K562 (cell line): ENCODE results near the gene E2F2. TPM values are rescaled to one million over a fixed set of nuclear protein-coding genes. Genes with fewer than 3 reads are reported as not detected.
A peak's percentile ranks its signal among the peaks of the same experiment; 100 is the strongest.

ENCODE experiments used
- ATF7 ChIP-seq: fragments of 450-650 bp; IDR thresholded peaks from 2 replicates; pipeline ENCODE4 v1.7.1; 2014; ENCODE audit warnings: mild to moderate bottlenecking, moderate library complexity
- CEBPZ ChIP-seq: fragments of 150-350 bp; IDR thresholded peaks from 2 replicates; pipeline ENCODE4 v1.6.1; 2014; ENCODE audit warnings: low read depth, mild to moderate bottlenecking, low read length, borderline replicate concordance
- FIP1L1 ChIP-seq: fragments of 200-400 bp; formaldehyde crosslinking; IDR thresholded peaks from 2 replicates; pipeline ENCODE4 v1.6.1; 2018; ENCODE audit warnings: mild to moderate bottlenecking, low read depth, low read length; ENCODE audit not compliant: poor library complexity, severe bottlenecking
- FOXP1 ChIP-seq: sonication (generic); formaldehyde crosslinking; IDR thresholded peaks from 2 replicates; pipeline ENCODE4 v1.8.0; 2022; ENCODE audit warnings: mild to moderate bottlenecking, missing genetic modification reagents
- GABPB1 ChIP-seq: sonication (generic); formaldehyde crosslinking; IDR thresholded peaks from 2 replicates; pipeline ENCODE4 v1.8.0; 2022; ENCODE audit warnings: mild to moderate bottlenecking, missing genetic modification reagents
- MYC ChIP-seq, 2 experiments: fragments of 250-450 bp in 1 of 2; sonication (Bioruptor Pico) in 1 of 2; IDR thresholded peaks; 2 replicates each; pipeline versions ENCODE4 v1.5.1 to v1.6.1; 2012 to 2021; ENCODE audit warnings: low read depth in 2 of 2, borderline replicate concordance in 1 of 2, improper control_type of control experiment in 1 of 2, low read length in 1 of 2, mild to moderate bottlenecking in 1 of 2, moderate library complexity in 1 of 2
- POLR2B ChIP-seq: fragments of 450-650 bp; IDR thresholded peaks from 2 replicates; pipeline ENCODE4 v1.6.1; 2018; ENCODE audit warnings: low read depth; ENCODE audit not compliant: partially characterized antibody
- ZNF740 ChIP-seq, 3 experiments: fragments of 200-800 bp in 1 of 3; sonication (Bioruptor generic) in 1 of 3; sonication (generic) in 1 of 3; formaldehyde crosslinking in 1 of 3; IDR thresholded peaks; 2 replicates each; pipeline versions ENCODE4 v1.6.1 to v1.8.0; 2016 to 2022; ENCODE audit warnings: mild to moderate bottlenecking in 2 of 3, missing compliant biosample characterization in 2 of 3, missing genetic modification characterization in 2 of 3, missing genetic modification reagents in 1 of 3
- polyA plus RNA-seq, 8 experiments: library from polyadenylated mRNA; depleted of rRNA in 4 of 8; stranded (reverse) in 5 of 8; unstranded in 3 of 8; fragments of >200 nt; fragmentation: Nextera tagmentation in 2 of 8; fragmentation: Illumina TruSeq in 1 of 8; extraction: Ambion mirVana in 2 of 8; extraction: Trizol in 1 of 8; gene quantifications; 2 replicates each; pipeline versions ENCODE4 v1.2.1 to v1.2.3, GENCODE V29; 2011 to 2014; ENCODE audit warnings: inconsistent platforms in 1 of 8, missing spikeins in 1 of 8
- total RNA-seq, 7 experiments: library from RNA; depleted of rRNA in 6 of 7; stranded (reverse); fragments of >200 nt in 6 of 7; fragmentation: Illumina TruSeq in 2 of 7; extraction: Trizol in 2 of 7; gene quantifications; 2 replicates each; pipeline versions ENCODE4 v1.2.1 to v1.2.3, GENCODE V29; 2011 to 2021; ENCODE audit warnings: low replicate concordance in 1 of 7
- TF ChIP-seq, protein P1 (sequence below): fragments of 200-400 bp; formaldehyde crosslinking; IDR thresholded peaks from 2 replicates; pipeline ENCODE4 v1.6.1; 2017; ENCODE audit warnings: mild to moderate bottlenecking, low read depth, low read length, moderate library complexity
- TF ChIP-seq, protein P2 (sequence below): fragments of 200-800 bp; sonication (Bioruptor generic); IDR thresholded peaks from 2 replicates; pipeline ENCODE4 v1.6.1; 2017; ENCODE audit warnings: missing genetic modification characterization, missing compliant biosample characterization
- TF ChIP-seq, protein P3 (sequence below), 2 experiments: fragments of 450-650 bp in 1 of 2; sonication (generic) in 1 of 2; formaldehyde crosslinking in 1 of 2; IDR thresholded peaks in 1 of 2; conservative IDR thresholded peaks in 1 of 2; 2 replicates each; pipeline versions ENCODE4 v1.6.1 to v1.8.1; 2016 to 2023; ENCODE audit warnings: mild to moderate bottlenecking in 2 of 2, moderate library complexity in 2 of 2, inconsistent platforms in 1 of 2, missing genetic modification reagents in 1 of 2
- TF ChIP-seq, protein P4 (sequence below), 2 experiments: fragments of 200-800 bp in 1 of 2; sonication (Bioruptor generic) in 1 of 2; sonication (generic) in 1 of 2; formaldehyde crosslinking in 1 of 2; IDR thresholded peaks in 1 of 2; conservative IDR thresholded peaks in 1 of 2; 2 replicates each; pipeline versions ENCODE4 v1.5.0 to v1.6.1; 2016 to 2020; ENCODE audit warnings: missing compliant biosample characterization in 1 of 2, missing genetic modification characterization in 1 of 2, missing genetic modification reagents in 1 of 2

E2F2 gene
- total and polyA plus RNA-seq, 9 of the 15 experiments (the other 6 are each of a cell fraction or from before 2014, with no cell fraction given), result 3.1 to 25.3 (median 11.4) TPM

DNA sequence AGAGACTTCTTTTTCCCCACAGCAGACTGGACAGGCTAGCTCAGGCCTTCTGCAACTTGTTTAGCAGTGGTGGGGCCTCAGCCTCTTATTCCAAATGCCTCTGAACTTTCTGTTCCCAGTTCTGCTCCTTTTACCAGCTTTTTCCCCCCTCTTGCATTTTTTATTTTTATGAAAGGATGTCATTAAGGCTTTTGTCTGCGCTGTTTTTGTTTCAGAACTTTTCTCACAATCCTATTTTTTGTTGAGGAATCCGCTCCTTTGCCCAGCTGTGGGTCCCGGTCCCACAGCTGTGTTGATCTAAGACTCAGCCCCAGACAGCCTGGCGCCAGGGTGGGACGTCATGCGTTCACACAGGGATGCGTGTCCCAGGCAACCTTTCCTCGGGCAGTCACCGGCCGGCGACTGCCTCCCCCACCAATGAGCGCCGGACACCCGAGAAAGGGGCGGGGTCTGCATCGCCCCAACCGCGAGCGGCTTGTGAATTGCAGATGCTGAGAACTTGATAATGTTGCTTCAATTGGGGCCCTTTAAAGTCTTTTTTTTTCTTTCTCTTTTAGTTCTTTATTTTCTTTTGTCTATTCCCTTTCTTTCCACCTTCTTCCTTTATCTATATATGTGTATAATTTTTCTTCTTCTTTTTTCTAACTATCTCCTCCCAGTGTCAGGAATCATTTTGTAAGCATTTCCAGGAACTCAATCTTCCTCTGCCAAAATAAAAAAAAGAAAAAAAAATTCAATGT is 31.3 kb upstream of the E2F2 start (continued):
- TF ChIP-seq, protein P1, sequence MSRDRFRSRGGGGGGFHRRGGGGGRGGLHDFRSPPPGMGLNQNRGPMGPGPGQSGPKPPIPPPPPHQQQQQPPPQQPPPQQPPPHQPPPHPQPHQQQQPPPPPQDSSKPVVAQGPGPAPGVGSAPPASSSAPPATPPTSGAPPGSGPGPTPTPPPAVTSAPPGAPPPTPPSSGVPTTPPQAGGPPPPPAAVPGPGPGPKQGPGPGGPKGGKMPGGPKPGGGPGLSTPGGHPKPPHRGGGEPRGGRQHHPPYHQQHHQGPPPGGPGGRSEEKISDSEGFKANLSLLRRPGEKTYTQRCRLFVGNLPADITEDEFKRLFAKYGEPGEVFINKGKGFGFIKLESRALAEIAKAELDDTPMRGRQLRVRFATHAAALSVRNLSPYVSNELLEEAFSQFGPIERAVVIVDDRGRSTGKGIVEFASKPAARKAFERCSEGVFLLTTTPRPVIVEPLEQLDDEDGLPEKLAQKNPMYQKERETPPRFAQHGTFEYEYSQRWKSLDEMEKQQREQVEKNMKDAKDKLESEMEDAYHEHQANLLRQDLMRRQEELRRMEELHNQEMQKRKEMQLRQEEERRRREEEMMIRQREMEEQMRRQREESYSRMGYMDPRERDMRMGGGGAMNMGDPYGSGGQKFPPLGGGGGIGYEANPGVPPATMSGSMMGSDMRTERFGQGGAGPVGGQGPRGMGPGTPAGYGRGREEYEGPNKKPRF, result no peak
- TF ChIP-seq ZNF740 (CRISPR knock-in tag; IDR thresholded peaks at IDR 0.05), result no peak
- no peak for TF ChIP-seq ZNF740 (tag; IDR thresholded peaks at IDR 0.05)
- no peak for TF ChIP-seq FIP1L1
- TF ChIP-seq, protein P2, sequence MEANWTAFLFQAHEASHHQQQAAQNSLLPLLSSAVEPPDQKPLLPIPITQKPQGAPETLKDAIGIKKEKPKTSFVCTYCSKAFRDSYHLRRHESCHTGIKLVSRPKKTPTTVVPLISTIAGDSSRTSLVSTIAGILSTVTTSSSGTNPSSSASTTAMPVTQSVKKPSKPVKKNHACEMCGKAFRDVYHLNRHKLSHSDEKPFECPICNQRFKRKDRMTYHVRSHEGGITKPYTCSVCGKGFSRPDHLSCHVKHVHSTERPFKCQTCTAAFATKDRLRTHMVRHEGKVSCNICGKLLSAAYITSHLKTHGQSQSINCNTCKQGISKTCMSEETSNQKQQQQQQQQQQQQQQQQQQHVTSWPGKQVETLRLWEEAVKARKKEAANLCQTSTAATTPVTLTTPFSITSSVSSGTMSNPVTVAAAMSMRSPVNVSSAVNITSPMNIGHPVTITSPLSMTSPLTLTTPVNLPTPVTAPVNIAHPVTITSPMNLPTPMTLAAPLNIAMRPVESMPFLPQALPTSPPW (CRISPR knock-in tag), result peak; percentile 69
- TF ChIP-seq GABPB1 (CRISPR knock-in tag), result 0 out of 2 replicates have a peak, but pooled peaks have one; percentile 26
- TF ChIP-seq ATF7, result peak; percentile 95
- TF ChIP-seq FOXP1 (CRISPR knock-in tag), result no peak
- TF ChIP-seq, protein P3, sequence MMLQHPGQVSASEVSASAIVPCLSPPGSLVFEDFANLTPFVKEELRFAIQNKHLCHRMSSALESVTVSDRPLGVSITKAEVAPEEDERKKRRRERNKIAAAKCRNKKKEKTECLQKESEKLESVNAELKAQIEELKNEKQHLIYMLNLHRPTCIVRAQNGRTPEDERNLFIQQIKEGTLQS (IDR thresholded peaks at IDR 0.05), result peak; percentile 40; the same call in 1 of the 2 replicates
- TF ChIP-seq, protein P3 (CRISPR knock-in tag; conservative IDR thresholded peaks at IDR 0.05), result no peak
- no peak for TF ChIP-seq CEBPZ
- peak; percentile 76 for TF ChIP-seq MYC (IDR thresholded peaks at IDR 0.05; ENCODE audit: low read depth, low read length)
- TF ChIP-seq MYC (CRISPR knock-in tag; IDR thresholded peaks at IDR 0.05; ENCODE audit: borderline replicate concordance, low read depth), result no peak
- TF ChIP-seq POLR2B, result peak; percentile 53
- TF ChIP-seq, protein P4, sequence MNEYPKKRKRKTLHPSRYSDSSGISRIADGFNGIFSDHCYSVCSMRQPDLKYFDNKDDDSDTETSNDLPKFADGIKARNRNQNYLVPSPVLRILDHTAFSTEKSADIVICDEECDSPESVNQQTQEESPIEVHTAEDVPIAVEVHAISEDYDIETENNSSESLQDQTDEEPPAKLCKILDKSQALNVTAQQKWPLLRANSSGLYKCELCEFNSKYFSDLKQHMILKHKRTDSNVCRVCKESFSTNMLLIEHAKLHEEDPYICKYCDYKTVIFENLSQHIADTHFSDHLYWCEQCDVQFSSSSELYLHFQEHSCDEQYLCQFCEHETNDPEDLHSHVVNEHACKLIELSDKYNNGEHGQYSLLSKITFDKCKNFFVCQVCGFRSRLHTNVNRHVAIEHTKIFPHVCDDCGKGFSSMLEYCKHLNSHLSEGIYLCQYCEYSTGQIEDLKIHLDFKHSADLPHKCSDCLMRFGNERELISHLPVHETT (CRISPR knock-in tag; conservative IDR thresholded peaks at IDR 0.05 in 1 of 2, IDR thresholded peaks at IDR 0.05 in 1 of 2), result 0 out of 4 replicates have a peak, but pooled peaks of 1 of the 2 experiments have one; percentile 17
